Uterus (tissue), 2 donors: ENCODE measurements around the gene CCSER1.

Source experiments
- CTCF ChIP-seq, 4 experiments: fragments of 200-600 bp in 2 of 4; fragments of 450-650 bp in 2 of 4; sonication (generic) in 2 of 4; IDR thresholded peaks; one replicate each; pipeline ENCODE4 v1.5.1; 2016 to 2019; ENCODE audit warnings: antibody characterized with exemption in 4 of 4, mild to moderate bottlenecking in 2 of 4, moderate library complexity in 1 of 4
- POLR2A ChIP-seq, 2 donors: fragments of 450-650 bp; IDR thresholded peaks; one replicate each; pipeline ENCODE4 v1.6.1; 2016; ENCODE audit warnings: antibody characterized with exemption in 2 of 2, mild to moderate bottlenecking in 1 of 2, moderate library complexity in 1 of 2

GRCh38 chr4:90580326-90580725 is 453.1 kb downstream of the CCSER1 start:
- TF ChIP-seq CTCF (IDR thresholded peaks at IDR 0.05), result no peak
- no peak for TF ChIP-seq POLR2A (IDR thresholded peaks at IDR 0.05)
